ENCODE data around the gene CD68.
A peak's percentile ranks its signal among the peaks of the same experiment; 100 is the strongest.

- TF ChIP-seq CTCF (IDR thresholded peaks at IDR 0.05) = peak; percentile 70 to 97 (median 95)
- no peak for TF ChIP-seq POLR2A (IDR thresholded peaks at IDR 0.05)
Measured at GRCh38 chr17:7561028-7561575, 18.3 kb upstream of the CD68 start.
